HepG2 (cell line): ENCODE measurements around the gene WDR35. TPM values are rescaled to one million over a fixed set of nuclear protein-coding genes. Genes with fewer than 3 reads are reported as not detected.

ENCODE experiments used
- CBX1 ChIP-seq: IDR thresholded peaks from one replicate; pipeline ENCODE4 v1.6.1; 2016; ENCODE audit warnings: antibody characterized with exemption, low read depth
- ELF3 ChIP-seq: IDR thresholded peaks from 2 replicates; pipeline ENCODE4 v1.6.1; 2016; ENCODE audit warnings: missing genetic modification reagents, missing compliant biosample characterization
- FIP1L1 ChIP-seq: fragments of 200-400 bp; formaldehyde crosslinking; IDR thresholded peaks from 2 replicates; pipeline ENCODE4 v1.6.1; 2018; ENCODE audit warnings: low read depth, mild to moderate bottlenecking, low read length, moderate library complexity, borderline replicate concordance; ENCODE audit not compliant: insufficient read depth
- IRF2 ChIP-seq: IDR thresholded peaks from 2 replicates; pipeline ENCODE4 v1.6.1; 2018; ENCODE audit warnings: missing genetic modification reagents, missing compliant biosample characterization
- KDM4B ChIP-seq: sonication (generic); formaldehyde crosslinking; IDR thresholded peaks from 2 replicates; pipeline ENCODE4 v1.4.0; 2020; ENCODE audit warnings: missing genetic modification reagents
- KDM6A ChIP-seq: IDR thresholded peaks from 2 replicates; pipeline ENCODE4 v1.6.1; 2016; ENCODE audit warnings: low read depth
- KLF9 ChIP-seq: IDR thresholded peaks from 2 replicates; pipeline ENCODE4 v1.6.1; 2016; ENCODE audit warnings: low read depth
- MED1 ChIP-seq: sonication (generic); formaldehyde crosslinking; IDR thresholded peaks from 2 replicates; pipeline ENCODE4 v1.4.0; 2020; ENCODE audit warnings: missing genetic modification reagents
- RARA ChIP-seq: IDR thresholded peaks from 2 replicates; pipeline ENCODE4 v1.6.1; 2016; ENCODE audit warnings: missing genetic modification reagents, missing compliant biosample characterization
- REXO4 ChIP-seq: sonication (generic); formaldehyde crosslinking; IDR thresholded peaks from 2 replicates; pipeline ENCODE4 v1.8.0; 2022; ENCODE audit warnings: missing genetic modification reagents, mild to moderate bottlenecking, borderline replicate concordance
- SIX4 ChIP-seq: sonication (generic); formaldehyde crosslinking; IDR thresholded peaks from 2 replicates; pipeline ENCODE4 v1.4.0; 2020; ENCODE audit warnings: missing genetic modification reagents
- SP5 ChIP-seq: IDR thresholded peaks from 2 replicates; pipeline ENCODE4 v1.6.1; 2016; ENCODE audit warnings: low read depth, borderline replicate concordance
- U2AF1 ChIP-seq: fragments of 200-400 bp; formaldehyde crosslinking; optimal IDR thresholded peaks from 2 replicates; pipeline ENCODE3; 2017; ENCODE audit warnings: mild to moderate bottlenecking, low read depth, low read length
- ZC3H13 ChIP-seq: sonication (generic); formaldehyde crosslinking; IDR thresholded peaks from 2 replicates; pipeline ENCODE4 v1.8.1; 2023; ENCODE audit warnings: mild to moderate bottlenecking, missing genetic modification reagents, moderate library complexity
- ZNF468 ChIP-seq: sonication (generic); formaldehyde crosslinking; IDR thresholded peaks from 2 replicates; pipeline ENCODE4 v1.8.0; 2022; ENCODE audit warnings: mild to moderate bottlenecking, moderate library complexity, missing genetic modification reagents
- ZNF558 ChIP-seq: sonication (generic); formaldehyde crosslinking; IDR thresholded peaks from 2 replicates; pipeline ENCODE4 v1.9.0; 2022; ENCODE audit warnings: mild to moderate bottlenecking, missing genetic modification reagents, borderline replicate concordance
- ZNF746 ChIP-seq: sonication (generic); formaldehyde crosslinking; IDR thresholded peaks from 2 replicates; pipeline ENCODE4 v1.8.0; 2022; ENCODE audit warnings: mild to moderate bottlenecking, missing genetic modification reagents
- ZNF788 ChIP-seq: sonication (generic); formaldehyde crosslinking; IDR thresholded peaks from 2 replicates; pipeline ENCODE4 v1.5.0; 2020; ENCODE audit warnings: mild to moderate bottlenecking, missing genetic modification reagents, borderline replicate concordance
- polyA plus RNA-seq, 8 experiments: library from polyadenylated mRNA; depleted of rRNA in 3 of 8; stranded (reverse) in 7 of 8; unstranded in 1 of 8; fragments of >200 nt; fragmentation: Illumina TruSeq in 4 of 8; extraction: Trizol in 4 of 8; gene quantifications; 2 replicates each; pipeline versions ENCODE4 v1.2.1 to v1.2.3, GENCODE V29; 2011 to 2016; ENCODE audit warnings: low read depth in 4 of 8, missing spikeins in 1 of 8, mixed read lengths in 1 of 8; ENCODE audit not compliant: insufficient read depth in 1 of 8
- total RNA-seq, 5 experiments: library from RNA; depleted of rRNA; stranded (reverse); fragments of >200 nt; fragmentation: Illumina TruSeq; extraction: Trizol; gene quantifications; 2 replicates each; pipeline ENCODE4 v1.2.3, GENCODE V29; 2016; ENCODE audit warnings: low read depth in 1 of 5
- TF ChIP-seq, protein P1 (sequence below): sonication (generic); formaldehyde crosslinking; IDR thresholded peaks from 2 replicates; pipeline ENCODE4 v1.4.0; 2020; ENCODE audit warnings: missing genetic modification reagents
- TF ChIP-seq, protein P2 (sequence below): sonication (generic); formaldehyde crosslinking; IDR thresholded peaks from 2 replicates; pipeline ENCODE4 v1.5.0; 2020; ENCODE audit warnings: mild to moderate bottlenecking, missing genetic modification reagents
- TF ChIP-seq, protein P3 (sequence below), 2 experiments: sonication (generic) in 1 of 2; formaldehyde crosslinking in 1 of 2; IDR thresholded peaks; 2 replicates each; pipeline versions ENCODE4 v1.4.0 to v1.6.1; 2018 to 2020; ENCODE audit warnings: missing genetic modification reagents in 2 of 2, borderline replicate concordance in 1 of 2, low read depth in 1 of 2, mild to moderate bottlenecking in 1 of 2, missing biosample characterization in 1 of 2
- TF ChIP-seq, protein P4 (sequence below): IDR thresholded peaks from 2 replicates; pipeline ENCODE4 v1.6.1; 2016; ENCODE audit warnings: low read depth
- TF ChIP-seq, protein P5 (sequence below): sonication (generic); formaldehyde crosslinking; IDR thresholded peaks from 2 replicates; pipeline ENCODE4 v1.4.0; 2020; ENCODE audit warnings: mild to moderate bottlenecking, missing genetic modification reagents

WDR35 gene
- total and polyA plus RNA-seq, 2 of the 13 experiments (the other 11 are each of a cell fraction or from before 2014, with no cell fraction given), result 11.1 to 19.6 TPM

DNA sequence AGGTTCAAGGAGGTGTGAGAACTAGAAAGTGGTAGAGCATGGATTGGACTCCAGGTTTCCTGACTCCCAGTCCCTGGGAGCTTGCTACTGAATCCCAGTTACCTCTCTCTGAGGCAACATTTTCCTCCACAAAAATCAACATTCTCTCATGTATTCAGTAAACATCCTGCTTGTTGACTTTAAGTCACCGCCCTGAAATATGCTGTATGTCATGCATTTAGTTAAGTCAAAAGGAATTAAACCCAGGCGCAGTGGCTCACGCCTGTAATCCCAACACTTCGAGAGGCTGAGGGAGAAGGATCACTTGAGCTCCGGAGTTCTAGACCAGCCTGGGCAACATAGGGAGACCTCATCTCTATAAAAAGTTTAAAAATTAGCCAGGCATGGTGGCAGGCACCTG is 18.8 kb upstream of the WDR35 start (continued):
- TF ChIP-seq, protein P1, sequence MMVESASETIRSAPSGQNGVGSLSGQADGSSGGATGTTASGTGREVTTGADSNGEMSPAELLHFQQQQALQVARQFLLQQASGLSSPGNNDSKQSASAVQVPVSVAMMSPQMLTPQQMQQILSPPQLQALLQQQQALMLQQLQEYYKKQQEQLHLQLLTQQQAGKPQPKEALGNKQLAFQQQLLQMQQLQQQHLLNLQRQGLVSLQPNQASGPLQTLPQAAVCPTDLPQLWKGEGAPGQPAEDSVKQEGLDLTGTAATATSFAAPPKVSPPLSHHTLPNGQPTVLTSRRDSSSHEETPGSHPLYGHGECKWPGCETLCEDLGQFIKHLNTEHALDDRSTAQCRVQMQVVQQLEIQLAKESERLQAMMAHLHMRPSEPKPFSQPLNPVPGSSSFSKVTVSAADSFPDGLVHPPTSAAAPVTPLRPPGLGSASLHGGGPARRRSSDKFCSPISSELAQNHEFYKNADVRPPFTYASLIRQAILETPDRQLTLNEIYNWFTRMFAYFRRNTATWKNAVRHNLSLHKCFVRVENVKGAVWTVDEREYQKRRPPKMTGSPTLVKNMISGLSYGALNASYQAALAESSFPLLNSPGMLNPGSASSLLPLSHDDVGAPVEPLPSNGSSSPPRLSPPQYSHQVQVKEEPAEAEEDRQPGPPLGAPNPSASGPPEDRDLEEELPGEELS (CRISPR knock-in tag), result peak; percentile 93
- no peak for TF ChIP-seq ZNF746 (CRISPR knock-in tag)
- peak; percentile 82 for TF ChIP-seq ELF3 (CRISPR knock-in tag)
- TF ChIP-seq SP5 (CRISPR knock-in tag), result peak; percentile 70; the same call in 1 of the 2 replicates
- TF ChIP-seq REXO4 (CRISPR knock-in tag), result no peak
- TF ChIP-seq IRF2 (CRISPR knock-in tag), result peak; percentile 77; the same call in 1 of the 2 replicates
- TF ChIP-seq, protein P2, sequence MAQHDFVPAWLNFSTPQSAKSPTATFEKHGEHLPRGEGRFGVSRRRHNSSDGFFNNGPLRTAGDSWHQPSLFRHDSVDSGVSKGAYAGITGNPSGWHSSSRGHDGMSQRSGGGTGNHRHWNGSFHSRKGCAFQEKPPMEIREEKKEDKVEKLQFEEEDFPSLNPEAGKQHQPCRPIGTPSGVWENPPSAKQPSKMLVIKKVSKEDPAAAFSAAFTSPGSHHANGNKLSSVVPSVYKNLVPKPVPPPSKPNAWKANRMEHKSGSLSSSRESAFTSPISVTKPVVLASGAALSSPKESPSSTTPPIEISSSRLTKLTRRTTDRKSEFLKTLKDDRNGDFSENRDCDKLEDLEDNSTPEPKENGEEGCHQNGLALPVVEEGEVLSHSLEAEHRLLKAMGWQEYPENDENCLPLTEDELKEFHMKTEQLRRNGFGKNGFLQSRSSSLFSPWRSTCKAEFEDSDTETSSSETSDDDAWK (CRISPR knock-in tag), result no peak
- no peak for TF ChIP-seq U2AF1
- TF ChIP-seq, protein P3, sequence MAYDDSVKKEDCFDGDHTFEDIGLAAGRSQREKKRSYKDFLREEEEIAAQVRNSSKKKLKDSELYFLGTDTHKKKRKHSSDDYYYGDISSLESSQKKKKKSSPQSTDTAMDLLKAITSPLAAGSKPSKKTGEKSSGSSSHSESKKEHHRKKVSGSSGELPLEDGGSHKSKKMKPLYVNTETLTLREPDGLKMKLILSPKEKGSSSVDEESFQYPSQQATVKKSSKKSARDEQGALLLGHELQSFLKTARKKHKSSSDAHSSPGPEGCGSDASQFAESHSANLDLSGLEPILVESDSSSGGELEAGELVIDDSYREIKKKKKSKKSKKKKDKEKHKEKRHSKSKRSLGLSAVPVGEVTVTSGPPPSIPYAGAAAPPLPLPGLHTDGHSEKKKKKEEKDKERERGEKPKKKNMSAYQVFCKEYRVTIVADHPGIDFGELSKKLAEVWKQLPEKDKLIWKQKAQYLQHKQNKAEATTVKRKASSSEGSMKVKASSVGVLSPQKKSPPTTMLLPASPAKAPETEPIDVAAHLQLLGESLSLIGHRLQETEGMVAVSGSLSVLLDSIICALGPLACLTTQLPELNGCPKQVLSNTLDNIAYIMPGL (CRISPR knock-in tag; IDR thresholded peaks at IDR 0.05; ENCODE audit: borderline replicate concordance in 1 of 2, low read depth in 1 of 2), result no peak
- TF ChIP-seq RARA (CRISPR knock-in tag), result peak; percentile 57
- TF ChIP-seq ZC3H13 (CRISPR knock-in tag), result no peak
- TF ChIP-seq, protein P4, sequence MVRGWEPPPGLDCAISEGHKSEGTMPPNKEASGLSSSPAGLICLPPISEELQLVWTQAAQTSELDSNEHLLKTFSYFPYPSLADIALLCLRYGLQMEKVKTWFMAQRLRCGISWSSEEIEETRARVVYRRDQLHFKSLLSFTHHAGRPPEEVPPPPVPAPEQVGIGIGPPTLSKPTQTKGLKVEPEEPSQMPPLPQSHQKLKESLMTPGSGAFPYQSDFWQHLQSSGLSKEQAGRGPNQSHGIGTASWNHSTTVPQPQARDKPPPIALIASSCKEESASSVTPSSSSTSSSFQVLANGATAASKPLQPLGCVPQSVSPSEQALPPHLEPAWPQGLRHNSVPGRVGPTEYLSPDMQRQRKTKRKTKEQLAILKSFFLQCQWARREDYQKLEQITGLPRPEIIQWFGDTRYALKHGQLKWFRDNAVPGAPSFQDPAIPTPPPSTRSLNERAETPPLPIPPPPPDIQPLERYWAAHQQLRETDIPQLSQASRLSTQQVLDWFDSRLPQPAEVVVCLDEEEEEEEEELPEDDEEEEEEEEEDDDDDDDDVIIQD (CRISPR knock-in tag), result peak; percentile 45; the same call in 1 of the 2 replicates
- peak; percentile 84 for TF ChIP-seq MED1 (CRISPR knock-in tag)
- TF ChIP-seq FIP1L1, result no peak
- TF ChIP-seq ZNF788 (CRISPR knock-in tag), result no peak; the same call in 1 of the 2 replicates
- peak; percentile 36 for TF ChIP-seq CBX1
- no peak for TF ChIP-seq ZNF468 (CRISPR knock-in tag)
- TF ChIP-seq, protein P5, sequence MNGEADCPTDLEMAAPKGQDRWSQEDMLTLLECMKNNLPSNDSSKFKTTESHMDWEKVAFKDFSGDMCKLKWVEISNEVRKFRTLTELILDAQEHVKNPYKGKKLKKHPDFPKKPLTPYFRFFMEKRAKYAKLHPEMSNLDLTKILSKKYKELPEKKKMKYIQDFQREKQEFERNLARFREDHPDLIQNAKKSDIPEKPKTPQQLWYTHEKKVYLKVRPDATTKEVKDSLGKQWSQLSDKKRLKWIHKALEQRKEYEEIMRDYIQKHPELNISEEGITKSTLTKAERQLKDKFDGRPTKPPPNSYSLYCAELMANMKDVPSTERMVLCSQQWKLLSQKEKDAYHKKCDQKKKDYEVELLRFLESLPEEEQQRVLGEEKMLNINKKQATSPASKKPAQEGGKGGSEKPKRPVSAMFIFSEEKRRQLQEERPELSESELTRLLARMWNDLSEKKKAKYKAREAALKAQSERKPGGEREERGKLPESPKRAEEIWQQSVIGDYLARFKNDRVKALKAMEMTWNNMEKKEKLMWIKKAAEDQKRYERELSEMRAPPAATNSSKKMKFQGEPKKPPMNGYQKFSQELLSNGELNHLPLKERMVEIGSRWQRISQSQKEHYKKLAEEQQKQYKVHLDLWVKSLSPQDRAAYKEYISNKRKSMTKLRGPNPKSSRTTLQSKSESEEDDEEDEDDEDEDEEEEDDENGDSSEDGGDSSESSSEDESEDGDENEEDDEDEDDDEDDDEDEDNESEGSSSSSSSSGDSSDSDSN (CRISPR knock-in tag), result no peak
- peak; percentile 23; the same call in 1 of the 2 replicates for TF ChIP-seq SIX4 (CRISPR knock-in tag)
- no peak for TF ChIP-seq KLF9 (CRISPR knock-in tag)
- peak; percentile 74; the same call in 1 of the 2 replicates for TF ChIP-seq KDM4B
- peak; percentile 58; the same call in 1 of the 2 replicates for TF ChIP-seq KDM6A (CRISPR knock-in tag)
- TF ChIP-seq ZNF558, result no peak
- TF ChIP-seq, all 625 proteins: peak for 106
